GM11168 (cell line): ENCODE measurements around the gene PLAAT1.

Experiments used
- in situ Hi-C: fragments of 300-500 bp; cut with MboI; formaldehyde crosslinking; loops from one replicate; pipeline ENCODE4 v1.12.0; 2022; ENCODE audit warnings: low sequenced_read_pairs; ENCODE audit not compliant: unreplicated experiment

Gene PLAAT1

DNA sequence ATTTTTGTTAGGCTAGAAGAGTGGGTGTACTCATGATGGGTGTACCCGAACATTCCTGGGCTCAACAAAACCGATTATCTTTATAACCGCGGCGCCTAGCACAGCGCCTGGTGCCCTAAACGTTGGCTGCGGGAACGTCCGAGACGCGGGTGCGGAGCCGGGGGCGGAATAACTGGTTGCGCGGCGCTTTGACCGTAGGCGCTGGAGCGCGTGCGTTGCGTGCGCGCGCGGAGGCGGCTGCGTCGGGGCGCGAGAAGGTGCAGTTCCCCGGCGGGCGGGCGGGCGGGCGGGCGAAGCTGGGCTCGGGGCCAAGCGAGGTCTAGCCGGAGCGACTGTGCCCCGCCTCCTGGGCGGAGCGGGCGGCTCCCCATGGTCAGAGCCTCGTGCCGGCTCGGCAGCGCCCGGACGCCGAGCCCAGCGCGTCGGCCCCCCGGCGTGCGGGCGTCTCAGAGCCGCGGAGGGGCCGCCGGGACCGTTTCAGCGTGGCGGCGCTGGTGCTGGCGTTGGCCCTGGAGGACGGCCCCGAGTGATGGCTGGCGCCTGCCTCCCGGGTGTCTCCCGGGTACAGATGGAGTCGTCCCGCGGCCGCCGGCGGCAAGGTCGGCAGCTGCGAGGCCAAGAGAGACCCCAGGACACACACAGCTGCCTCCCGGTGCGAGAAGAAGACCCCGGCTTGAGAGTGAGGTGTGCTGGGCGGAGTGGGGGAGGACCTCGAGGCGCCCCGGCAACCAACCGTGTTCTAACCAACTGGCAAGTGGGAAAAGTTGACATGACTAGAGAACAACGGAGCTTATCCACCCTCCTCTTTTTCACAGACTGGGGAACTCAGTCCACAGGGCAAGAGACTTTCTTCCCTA is at the start of gene PLAAT1:
Gene PLAAT1, plus strand, starts transcription at position 373 of the 857 bp plus-strand sequence. CDS start 14,429 bp downstream, outside the sequence.
- in situ Hi-C loops: no loop called here

DNA sequence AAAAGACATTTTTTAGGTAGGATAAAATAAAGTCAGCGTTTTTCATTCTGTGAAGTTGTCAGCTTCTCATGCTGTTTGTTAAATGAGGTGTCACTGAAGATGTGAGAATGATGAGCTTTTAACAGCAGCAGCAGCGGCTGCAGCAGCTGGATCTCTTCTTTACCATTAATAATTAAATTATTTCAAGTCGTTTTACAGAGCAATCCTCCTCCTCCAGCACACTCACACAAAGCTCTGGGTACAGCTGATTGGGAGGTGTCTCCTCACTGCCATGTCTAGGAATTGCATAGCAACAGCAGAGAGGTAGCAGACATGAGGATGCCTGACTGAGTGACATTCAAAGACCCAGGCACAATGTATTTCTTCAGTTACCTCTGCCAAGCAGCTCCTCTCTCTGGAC is 46.7 kb upstream of the PLAAT1 start:
- in situ Hi-C loops: no loop called here

DNA sequence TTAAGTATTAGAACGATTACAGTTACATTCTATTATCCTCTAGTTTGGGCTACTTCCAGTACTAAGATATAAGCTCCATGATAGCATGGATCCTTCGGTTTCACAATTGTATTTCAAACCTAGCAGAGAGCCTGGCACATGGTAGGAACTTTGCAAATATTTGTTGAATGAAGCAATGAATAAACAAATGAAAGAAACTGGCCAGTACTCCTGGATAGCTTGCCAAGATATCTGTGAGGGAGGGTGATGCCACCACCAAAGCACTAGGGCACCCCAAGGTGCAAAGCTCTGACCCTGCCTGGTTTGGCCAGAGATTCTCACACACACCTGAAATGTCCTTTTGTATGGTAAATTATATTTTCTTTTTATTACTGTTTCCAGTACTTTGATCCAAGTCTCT is 44.3 kb upstream of the PLAAT1 start:
- in situ Hi-C loops: no loop called here

DNA sequence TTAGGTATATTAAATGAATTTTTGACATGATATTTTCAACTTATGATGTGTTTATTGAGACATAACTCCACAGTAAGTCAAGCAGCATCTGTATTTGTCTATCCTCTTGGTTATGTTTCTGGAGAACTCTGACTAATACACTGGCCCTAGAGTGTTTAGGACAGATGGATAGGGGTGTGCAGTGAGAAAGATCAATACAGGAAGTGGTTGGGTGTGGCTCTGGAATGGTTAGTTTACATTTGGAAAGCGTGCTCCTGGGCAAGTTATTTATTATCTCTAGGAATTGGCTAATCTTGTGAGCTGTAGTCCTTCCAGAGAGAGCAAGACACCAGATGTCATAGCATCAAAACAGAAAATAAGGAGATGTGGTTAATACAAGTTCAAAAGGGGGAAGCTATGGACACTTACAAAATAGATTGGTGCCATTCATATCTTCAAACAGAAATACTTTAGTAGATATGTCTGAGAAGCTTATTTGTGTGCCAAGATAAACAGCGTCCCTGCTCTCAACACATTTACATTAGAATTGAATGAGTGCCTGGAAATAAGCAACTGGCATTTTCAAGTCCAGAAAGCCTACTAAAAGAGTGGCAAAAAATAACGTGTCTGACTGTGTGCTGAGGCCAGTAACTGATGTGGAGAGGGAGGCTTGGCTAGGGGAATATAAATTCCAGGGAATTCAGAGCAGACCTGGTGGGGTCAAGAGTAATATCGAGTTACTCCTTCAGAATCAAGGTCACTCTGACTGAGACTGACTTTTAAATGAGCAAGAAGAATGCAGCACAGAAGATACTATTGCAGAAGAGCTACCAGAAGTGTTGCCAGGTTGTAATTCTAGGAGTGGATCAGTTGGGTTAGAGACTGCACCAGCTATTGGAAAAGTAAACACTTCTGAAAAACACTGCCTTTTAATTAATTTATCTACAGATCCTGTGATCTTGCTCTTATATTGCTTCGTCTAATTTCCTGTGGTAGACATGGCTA is 33.4 kb upstream of the PLAAT1 start:
- in situ Hi-C loops: no loop called here

DNA sequence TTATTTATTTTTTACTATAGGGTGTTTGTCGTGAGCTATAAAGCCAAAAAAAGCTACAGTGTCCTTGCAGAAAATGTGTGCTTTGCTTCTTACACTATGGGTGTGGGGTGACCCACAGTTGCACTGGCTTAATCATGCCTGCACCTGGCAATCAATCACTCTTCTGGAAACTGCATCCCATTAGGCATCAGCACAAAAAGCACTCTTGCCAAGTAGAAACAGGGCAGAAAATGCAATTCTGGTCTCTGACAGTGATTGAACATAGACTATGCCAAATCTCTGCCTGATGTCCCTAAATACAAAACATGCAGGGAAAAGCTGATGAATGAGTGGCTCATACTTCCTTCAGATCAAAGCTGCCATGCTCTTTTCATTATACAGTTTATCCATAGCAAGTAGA is 30.4 kb upstream of the PLAAT1 start:
- in situ Hi-C loops: no loop called here

DNA sequence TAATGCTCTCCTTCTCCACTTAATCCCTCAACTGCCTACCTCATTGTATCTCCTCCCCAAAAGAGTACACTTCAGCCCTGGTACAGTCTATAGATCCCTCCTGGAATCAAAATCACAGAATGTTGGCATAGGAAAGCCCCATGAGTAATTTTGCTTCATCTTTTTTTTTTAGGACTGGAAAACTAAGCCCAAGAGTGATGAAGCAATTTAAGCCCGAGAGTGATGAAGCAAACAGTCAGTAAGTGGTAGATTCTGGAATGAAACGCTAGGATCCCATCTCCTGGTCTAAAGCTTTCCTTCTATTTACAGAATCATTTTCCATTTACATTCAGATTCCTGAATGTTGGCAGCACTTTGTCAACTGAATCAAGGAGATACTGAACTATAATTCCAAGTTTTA is 29.8 kb upstream of the PLAAT1 start:
- in situ Hi-C loops: no loop called here

DNA sequence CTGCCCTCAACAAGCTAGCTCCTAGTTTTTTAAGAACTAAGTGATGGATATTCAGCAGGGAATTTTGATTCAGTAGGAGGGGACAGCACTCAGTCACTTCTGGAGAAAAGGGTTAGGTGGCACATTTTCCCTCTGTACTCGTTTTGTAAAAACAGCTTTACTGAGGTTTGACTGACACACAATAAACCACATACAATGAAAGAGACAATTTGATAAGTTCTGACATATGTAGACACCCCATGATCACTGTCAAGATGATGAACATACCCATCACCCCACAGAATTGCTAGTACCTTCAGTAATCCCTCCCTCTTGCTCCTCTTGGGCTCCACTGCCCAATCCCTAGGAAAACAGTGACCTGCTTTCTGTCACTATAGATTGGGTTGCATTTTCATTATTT is 29.0 kb upstream of the PLAAT1 start:
- in situ Hi-C loops: no loop called here

DNA sequence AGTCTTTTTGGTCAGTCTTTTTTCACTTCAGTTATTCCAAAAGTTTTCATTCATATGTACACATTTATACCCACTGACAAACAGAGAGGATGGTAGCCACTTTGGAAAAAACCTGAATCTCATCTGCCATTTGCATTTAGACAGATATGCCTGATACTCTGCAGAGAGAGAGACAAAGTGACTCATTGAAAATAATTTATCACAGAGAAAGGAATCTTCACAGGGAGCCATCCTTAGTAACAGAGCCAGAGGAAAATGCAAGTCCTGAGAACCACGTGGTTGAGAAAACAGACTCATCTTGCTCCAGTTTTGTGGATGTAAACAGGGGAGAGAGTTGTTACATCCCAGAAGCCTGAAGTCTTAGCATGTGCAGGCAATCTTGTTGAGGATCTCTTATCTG is 28.2 kb upstream of the PLAAT1 start:
- in situ Hi-C loops: no loop called here

DNA sequence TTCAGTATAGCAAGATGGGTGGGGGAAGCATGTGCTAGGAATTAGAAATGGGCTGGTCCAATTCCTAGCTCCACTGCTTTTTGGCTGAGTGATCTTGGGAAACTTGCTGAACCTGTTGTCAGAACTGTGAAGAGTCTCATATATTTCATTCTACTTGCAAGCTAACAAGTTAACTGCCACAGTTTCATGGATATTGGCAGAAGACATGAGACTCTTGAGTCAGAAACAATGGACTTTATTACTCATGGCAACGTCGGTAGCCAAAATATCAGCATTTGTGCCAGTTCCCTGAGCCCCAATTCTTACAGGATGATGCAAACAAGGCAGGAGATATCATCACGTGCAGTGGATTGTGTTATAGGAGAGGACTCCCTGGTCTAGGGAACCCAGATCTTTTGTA is 26.6 kb upstream of the PLAAT1 start:
- in situ Hi-C loops: no loop called here

DNA sequence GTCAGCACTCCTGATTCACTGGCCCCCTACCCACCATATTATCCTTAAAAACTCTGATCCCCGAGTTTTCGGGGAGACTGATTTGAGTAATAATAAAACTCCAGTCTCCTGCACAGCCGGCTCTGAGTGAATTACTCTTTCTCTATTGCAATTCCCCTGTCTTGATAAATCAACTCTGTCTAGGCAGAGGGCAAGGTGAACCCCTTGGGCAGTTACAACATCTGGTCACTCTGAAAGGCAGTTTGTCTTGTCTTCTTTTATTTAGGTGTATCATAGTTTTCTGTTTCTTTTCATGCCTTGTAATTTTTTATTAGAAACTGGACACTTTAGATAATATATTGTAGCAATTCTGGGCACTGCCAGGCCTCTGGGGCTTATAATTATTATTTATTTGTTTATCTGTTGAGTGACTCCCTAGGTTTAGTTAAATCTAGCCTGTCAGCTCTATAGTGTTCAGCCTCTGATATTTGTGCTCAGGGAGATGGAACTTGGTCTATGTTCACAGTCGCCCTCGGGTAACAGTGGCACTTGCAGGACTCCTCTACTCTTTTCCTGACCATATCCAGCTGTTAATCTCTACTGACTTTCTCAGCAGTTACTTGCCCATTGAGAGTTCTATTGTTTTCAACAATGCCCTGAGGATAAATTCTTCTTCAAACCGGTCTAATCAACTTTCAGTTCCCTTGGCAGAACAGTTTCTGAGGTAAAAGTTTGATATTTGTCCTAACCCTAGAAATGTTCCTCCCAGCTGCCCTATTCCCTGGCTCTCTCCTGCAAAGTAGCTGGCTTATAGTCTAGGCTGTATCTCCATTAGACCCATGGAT is 15.5 kb upstream of the PLAAT1 start:
- in situ Hi-C loops: no loop called here

DNA sequence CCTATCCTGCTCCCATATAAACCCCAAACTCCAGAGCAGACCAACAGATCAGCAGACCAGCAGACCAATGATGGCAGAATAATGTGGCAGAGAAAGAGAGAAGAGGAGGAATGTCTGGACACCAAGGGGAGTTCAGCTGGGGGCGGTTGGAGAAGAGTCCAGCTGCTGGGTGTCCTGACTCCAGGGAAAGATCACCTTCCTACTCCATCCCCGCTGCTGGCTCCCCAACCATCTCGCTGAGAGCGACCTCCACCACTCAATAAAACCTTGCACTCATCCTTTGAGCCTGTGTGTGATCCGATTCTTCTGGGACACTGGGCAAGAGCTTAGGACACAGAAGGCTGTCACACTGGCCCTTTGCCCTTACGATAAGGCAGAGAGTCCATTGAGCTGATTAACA is 12.8 kb upstream of the PLAAT1 start:
- in situ Hi-C loops: no loop called here

DNA sequence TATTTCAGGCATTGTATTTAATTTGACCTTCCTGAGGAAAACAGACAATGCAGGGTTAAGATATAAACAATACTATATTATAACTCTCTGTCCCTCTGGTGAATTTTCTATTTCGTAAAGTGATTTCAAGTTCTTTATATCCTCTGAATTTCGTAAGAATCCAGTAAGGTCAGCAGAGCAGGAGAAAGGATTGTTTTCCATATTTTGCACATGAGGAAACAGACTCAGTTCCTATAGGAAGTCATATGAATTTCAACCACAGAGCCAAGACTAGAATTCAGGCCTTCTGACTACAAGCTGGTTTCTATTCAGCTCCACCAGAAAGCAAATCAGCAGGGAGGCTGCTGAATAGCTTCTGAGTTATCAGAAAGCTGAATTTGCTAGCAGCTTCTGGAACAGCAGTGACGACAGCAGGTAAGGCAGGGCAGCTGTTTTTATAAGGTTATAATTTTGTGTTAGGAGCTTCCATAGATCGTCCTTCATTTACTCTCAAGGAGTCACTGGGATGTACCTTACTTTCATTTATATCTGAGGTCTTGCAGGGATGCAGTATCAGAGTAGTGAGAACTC is 11.1 kb upstream of the PLAAT1 start:
- in situ Hi-C loops: no loop called here

DNA sequence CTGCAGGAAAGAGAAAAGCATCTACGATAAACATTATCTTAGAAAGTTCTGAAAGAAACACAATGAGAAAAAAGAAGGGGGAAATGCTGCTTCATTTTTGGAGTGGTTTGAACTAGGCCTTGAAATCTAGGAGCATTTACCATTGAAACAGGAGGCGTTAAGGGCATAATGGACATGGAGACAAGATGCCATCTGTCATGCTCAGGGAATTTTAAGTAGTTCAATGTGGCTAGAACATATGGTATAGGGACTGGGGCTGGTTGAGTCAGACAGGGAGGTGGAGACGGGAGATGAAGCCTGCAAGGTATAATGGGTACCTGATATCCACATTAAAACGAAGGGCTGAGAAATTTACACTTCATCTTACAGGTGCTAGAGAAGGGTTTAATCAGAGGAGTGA is 10.4 kb upstream of the PLAAT1 start:
- in situ Hi-C loops: no loop called here

DNA sequence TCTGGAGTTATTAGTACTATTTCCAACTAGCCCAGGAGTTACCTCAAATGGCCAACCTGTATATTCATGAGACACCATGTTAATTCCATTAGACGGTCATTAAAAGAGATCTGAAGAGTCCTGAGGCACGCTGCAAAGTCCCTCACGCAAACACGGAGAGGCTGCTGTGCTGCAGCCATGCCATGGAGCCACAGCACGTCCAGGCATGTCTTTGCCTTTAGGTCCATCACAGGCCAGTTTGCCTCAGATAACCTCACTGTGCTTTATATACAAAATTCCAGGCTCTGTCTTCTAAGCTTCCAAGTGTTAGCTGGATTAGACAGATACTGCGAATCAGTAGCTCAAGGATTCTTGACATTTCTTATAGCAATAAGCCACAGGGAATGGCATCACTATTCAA is 9.8 kb upstream of the PLAAT1 start:
- in situ Hi-C loops: no loop called here

DNA sequence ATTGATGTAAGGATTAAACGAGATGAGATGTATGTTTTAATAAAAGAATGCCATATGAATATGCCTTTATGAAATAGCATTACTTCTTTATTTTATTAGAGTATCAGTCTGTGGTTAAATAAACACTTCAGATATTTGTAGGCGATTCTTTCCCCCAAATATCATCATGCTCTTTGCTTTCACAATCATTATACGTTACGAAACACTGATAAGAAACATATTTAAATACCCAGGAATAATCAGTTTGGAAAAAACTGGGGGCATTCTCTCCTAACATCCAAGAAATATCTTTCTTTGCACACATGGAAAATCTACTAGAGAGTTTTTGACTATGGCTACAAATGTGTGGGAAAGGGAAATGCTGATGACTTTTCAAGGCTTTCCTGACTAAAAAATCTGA is 4.4 kb upstream of the PLAAT1 start:
- in situ Hi-C loops: no loop called here

DNA sequence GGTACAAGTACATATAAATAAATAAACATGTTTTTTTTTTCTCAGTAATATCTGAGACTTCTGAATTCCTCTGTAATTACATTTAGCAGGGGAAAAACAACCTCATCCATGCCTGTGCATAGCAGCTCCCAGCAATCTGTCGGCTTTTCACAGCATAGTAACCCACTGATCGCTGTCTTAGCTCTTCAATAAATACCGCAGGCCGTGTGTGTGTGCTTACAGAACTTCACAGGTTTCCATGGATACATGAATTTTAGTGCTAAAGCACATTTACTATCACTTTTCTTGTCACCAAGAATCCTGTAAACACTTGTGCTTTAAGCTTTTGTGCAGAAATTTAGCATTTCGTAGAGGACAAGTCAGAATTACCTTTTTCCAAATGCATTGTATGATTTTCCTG is 4.0 kb upstream of the PLAAT1 start:
- in situ Hi-C loops: no loop called here

DNA sequence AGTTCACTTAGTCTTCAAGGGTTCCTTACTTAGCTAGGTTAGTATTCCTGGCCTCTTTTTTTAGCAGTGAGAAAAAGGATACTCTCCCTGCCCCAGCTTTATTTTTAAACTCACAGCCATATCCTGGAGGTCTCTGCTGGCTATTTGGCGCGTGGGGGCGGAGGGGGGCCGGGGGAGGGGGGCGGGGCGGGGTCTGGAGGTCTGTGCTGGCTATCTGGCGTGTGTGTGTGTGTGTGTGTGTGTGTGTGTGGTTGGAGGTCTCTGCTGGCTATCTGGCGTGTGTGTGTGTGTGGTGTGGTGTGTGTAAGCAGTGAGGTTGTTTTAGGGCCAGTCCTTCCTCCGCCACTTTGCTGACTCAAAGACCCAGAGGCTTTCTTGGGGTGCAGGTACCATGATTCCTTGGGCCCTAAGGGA is 579 bp upstream of the PLAAT1 start:
- in situ Hi-C loops: no loop called here

DNA sequence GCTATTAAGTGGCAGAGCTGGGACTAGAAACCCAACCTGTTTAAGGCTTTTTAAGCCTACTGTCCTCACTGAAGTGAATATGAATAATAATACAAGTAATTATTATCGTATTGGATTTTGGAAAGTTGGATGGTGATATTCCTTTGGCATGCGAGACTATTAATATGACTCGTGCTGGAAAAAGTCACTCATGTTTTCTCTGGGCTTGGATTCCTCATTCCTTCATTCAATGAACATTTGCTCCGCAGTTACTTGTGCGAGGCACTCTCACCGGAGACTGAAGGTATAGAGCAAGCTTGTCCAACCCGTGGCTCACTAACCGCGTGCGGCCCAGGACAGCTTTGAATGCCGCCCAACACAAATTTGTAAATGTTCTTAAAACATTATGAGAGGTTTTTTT is 694 bp downstream of the PLAAT1 start:
- in situ Hi-C loops: no loop called here

DNA sequence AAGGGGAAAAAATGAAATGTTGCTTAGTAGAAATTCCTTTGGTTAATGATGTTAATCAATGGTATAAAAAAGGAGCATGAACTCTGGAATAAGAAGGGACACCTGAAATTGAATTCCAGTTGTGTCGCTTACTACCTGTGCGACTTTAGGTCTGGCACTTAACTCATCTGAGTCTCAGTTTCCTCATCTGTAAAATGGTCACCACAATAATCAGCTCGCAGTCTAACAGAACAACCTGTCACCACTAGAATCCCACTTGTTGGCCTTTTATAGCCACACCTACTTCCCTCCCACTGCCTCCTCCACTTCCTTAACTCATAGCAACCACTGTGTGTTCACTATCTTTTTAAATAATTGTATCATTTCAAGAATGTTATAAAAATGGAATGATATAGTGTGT is 2.5 kb downstream of the PLAAT1 start:
- in situ Hi-C loops: no loop called here

DNA sequence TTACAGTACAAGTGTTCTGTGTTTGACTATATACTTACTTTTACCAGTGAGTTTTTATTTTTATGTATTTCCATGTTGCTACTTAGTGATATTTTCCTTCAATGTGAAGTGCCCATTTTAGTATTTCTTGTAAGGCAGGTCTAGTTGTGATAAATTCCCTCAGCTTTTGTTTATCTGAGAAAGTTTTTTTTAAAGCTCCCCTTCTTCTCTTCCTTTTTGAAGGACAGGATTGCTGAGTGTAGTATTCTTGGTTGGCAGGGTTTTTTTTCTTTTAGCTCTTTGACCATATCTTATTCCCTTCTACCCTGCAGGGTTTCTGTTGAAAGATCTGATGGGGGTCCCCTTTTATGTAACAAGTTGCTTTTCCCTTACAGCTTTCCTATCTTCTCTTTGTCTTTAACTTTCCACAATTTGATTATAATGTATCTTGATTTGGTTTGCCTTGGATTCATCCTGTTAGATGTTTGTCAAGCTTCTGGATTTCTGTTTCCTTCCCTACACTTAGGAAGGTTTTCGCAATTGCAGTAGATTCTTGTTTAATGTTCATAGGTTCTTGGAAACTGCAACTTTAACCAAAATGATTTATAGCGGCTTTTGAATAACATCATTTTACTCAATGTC is 7.9 kb downstream of the PLAAT1 start:
- in situ Hi-C loops: no loop called here
